HG03460 (cell line): Measurements from ENCODE around the gene TCF23.

Source experiments
- ATAC-seq: cut with Tn5 transposase; IDR thresholded peaks from one replicate; pipeline ENCODE4 v1.9.1; 2021; ENCODE audit not compliant: unreplicated experiment

Gene TCF23

GRCh38 chr2:27128668-27129571, 19.9 kb upstream of the TCF23 start:
- ATAC-seq, result no peak

GRCh38 chr2:27130396-27130795, 18.4 kb upstream of the TCF23 start:
- ATAC-seq, result no peak

- ATAC-seq, result no peak
Measured at GRCh38 chr2:27131429-27131828, 17.4 kb upstream of the TCF23 start.

- no peak for ATAC-seq
Measured at GRCh38 chr2:27133195-27133875, 15.5 kb upstream of the TCF23 start.

GRCh38 chr2:27133905-27134780, 14.7 kb upstream of the TCF23 start, which contains the start of gene PREB:
Gene PREB (minus strand): TSS chr2:27134636. CDS start chr2:27134421, 215 bp downstream.
- peak; percentile 82 for ATAC-seq

GRCh38 chr2:27134781-27135477, 13.9 kb upstream of the TCF23 start:
- ATAC-seq, result no peak

GRCh38 chr2:27135478-27135955, 13.3 kb upstream of the TCF23 start:
- ATAC-seq, result no peak

GRCh38 chr2:27136751-27137150, 12.1 kb upstream of the TCF23 start:
- no peak for ATAC-seq

- no peak for ATAC-seq
Measured at GRCh38 chr2:27137322-27137935, 11.4 kb upstream of the TCF23 start.

- ATAC-seq, result no peak
Measured at GRCh38 chr2:27138111-27138510, 10.7 kb upstream of the TCF23 start.

- ATAC-seq, result no peak
Measured at GRCh38 chr2:27139310-27139709, 9.5 kb upstream of the TCF23 start, which contains the start of gene PRR30. Gene PRR30 (minus strand): TSS chr2:27139410. CDS start chr2:27138329, 1,081 bp downstream.

GRCh38 chr2:27143285-27143684, 5.5 kb upstream of the TCF23 start:
- no peak for ATAC-seq

- no peak for ATAC-seq
Measured at GRCh38 chr2:27145682-27146081, 3.1 kb upstream of the TCF23 start.

- ATAC-seq, result no peak
Measured at GRCh38 chr2:27147935-27148334, 869 bp upstream of the TCF23 start.

- ATAC-seq, result no peak
Measured at GRCh38 chr2:27149570-27150405, 984 bp downstream of the TCF23 start.

- ATAC-seq, result no peak
Measured at GRCh38 chr2:27150639-27151230, 1.9 kb downstream of the TCF23 start.

- no peak for ATAC-seq
Measured at GRCh38 chr2:27152102-27152795, 3.4 kb downstream of the TCF23 start.
